Stimulated activated CD8-positive, alpha-beta memory T cell treated with anti-CD3 and anti-CD28 coated beads, Interleukin-4, amount 100 ng/mL, for 24 hours (primary cell): ENCODE measurements around the gene TLN1.

Experiments used
- DNase-seq: peaks from one replicate; pipeline ENCODE4 v3.0.0-alpha.2; 2020; ENCODE audit warnings: low read depth

Gene TLN1

DNA sequence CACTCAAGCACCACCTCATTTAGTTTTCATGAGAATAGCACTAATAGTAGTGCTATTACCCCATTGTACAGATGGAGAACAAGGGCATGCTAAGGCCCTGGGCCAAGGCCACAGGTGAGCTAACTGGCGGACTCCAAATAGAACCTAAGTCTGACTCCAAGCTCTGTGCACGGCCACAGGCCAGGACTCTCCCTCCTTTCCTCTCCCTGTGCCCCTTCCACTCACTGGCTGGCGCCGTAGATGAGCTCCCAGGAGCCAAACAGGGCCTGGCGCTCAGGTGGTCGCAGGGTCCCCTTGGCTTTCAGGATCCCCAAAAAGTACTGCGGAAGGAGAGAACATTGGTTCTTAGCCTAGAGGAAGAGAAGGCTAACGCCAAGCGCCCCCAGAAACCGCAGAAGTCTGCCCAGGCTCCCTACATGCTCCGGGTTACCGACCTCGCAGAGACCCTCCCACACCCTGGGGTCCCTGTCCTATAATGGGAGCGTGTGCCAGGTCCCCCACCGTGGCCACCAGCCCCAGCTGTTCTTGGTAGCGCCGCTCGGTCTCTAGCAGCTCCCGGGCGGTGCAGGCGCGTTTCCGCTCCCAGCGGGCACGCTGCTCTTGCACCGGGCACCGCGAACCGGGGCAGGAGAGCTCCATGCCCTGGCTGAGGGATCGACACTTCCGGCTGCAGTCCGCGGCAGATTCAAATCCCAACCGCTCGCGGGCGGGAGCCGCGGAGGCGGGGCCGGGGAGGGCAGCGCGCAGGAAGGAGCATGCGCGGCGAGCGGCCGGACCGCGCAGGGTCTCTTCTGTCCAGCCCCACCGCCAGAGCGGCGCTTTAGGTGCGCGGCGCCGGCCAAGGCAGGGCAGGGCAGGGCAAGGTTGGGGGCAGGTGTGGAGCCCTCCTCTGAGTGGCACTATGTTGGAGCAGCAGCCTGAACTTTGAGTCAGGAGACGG, 67.2 kb downstream of the TLN1 start, which contains the start of gene ARHGEF39:
TSS of gene ARHGEF39 (minus strand) at position 665 of the 940 bp plus-strand sequence. CDS start at position 639, 26 bp downstream.
- DNase-seq: peak; percentile 61

DNA sequence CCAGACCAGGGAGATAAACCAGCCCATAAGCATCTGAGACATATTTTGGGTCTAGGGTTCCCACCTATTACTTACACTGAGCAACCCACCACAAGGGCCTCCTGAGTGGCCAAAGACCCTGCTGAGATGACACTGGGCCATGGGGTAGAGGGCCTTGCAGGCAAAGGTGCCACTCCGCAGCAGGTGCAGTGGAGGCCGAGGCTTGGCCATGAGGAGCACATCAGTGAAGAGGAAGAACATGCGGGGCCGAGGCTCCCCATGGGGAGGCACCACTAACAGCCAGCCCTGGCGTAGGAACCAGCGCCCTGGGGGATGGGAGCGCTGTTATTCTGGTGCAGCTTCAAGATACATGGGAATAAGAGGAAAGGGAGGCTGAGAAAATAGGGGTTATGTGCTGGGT, 69.6 kb downstream of the TLN1 start:
- DNase-seq: no peak

GRCh38 chr9:35661756-35662350, 70.1 kb downstream of the TLN1 start:
- no peak for DNase-seq

GRCh38 chr9:35660966-35661415, 71.0 kb downstream of the TLN1 start:
- DNase-seq: no peak

DNA sequence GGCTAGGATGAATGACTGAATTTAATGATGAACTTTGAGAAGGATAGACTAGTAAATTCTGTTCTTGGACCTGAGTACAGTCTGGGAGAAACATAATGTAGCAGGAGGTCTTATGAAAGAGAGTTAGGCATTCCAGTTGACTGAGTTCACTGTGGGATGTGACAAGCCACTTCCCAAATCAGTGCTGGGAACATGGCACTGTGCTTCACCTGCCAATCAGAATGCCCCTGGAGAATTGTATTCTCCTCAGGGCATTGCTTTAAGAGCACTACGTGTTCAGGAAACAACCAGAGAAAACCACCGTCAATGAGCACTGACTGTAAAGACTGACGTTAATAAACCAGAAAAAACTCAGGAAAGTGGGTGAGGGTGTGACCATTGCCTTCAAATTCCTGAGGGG, 72.7 kb downstream of the TLN1 start:
- DNase-seq: no peak

DNA sequence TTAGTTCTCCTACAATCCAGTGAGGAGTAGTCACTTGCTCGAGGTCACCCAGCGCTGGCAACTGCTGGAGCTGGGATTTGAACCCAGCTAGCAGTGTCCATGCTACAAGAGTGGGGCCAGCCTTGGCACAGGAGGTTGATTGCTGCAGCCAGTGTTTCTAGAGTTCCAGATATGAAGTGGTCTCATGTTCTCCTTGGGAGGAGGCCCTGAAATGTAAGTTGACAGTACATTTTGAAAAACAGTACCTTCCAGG, 73.1 kb downstream of the TLN1 start:
- no peak for DNase-seq

GRCh38 chr9:35658137-35658967, 73.6 kb downstream of the TLN1 start, which contains the start of gene CCDC107:
TSS of gene CCDC107 (plus strand) at chr9:35658292. CDS start at chr9:35658380, 88 bp downstream.
- DNase-seq: peak; percentile 73

- DNase-seq: peak; percentile 92
These were observed 74.4 kb downstream of the TLN1 start, which contains the start of gene RMRP for GRCh38 chr9:35657546-35658136. TSS of gene RMRP (minus strand) at chr9:35658019.

DNA sequence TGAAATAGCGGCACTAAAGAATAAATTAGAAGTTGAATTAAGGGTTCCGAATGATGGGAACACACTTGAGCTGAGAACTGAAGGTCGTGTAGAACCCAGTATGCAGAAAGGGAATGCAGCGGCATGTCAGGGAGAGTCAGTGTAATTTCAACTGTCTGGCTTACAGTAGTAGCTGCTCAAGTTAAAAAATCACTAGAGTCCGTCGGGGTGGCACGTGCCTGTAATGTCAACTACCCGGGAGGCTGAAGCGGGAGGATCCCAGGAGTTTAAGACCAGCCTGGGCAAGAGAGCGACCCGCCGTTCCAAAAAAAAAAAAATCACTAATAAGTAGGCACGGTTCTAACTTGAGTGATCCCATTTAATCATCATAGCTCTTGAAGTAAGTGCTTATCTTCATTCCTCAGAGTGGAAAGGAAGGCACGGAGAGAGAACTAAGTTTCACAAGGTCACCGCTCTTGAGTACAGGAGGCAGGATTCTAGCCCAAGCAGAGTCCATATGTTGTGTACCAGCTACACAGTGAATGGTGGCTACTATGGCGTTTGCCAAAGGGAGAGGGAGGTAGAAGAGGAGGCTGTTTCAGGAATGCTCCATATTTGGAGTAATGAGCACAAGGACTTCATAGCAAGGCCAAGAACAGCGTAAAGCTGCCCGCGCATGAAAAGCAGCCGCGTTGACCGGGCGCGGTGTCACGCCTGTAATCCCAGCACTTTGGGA, 75.0 kb downstream of the TLN1 start:
- DNase-seq: no peak

DNA sequence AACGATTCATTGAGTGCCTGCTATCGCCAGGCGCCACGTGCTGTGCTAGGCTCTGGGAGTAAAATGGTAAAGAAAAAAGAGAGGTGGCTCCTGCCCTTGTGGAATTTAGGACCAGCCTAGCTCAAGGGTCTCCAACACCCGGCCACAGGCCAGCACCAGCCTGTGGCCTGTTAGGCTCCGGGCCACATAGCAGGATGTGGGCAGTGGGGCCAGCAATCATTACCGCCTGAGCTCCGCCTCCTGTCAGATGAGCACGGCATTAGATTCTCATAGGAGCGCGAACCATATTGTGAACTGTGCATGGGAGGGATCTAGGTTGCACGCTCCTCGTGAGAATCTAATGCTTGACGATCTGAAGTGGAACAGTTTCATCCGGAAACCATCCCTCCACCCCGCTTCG, 75.6 kb downstream of the TLN1 start:
- DNase-seq: no peak

GRCh38 chr9:35653611-35654010, 78.4 kb downstream of the TLN1 start:
- no peak for DNase-seq

DNA sequence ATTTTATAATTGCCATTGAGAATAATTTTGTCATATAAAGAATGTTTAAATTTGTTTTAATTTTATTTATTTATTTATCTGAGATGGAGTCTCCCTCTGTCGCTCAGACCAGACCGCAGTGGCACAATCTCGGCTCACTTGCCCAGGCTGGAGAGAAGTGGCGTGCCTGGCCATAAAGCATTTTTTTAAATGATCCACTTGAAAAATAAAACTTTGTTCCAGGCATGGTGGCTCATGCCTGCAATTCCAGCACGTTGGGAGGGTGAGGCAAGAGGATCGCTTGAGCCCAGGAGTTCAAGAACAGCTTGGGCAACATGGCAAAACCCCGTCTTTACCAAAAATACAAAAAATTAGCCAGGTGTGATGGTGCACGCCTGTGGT, 79.2 kb downstream of the TLN1 start:
- no peak for DNase-seq

DNA sequence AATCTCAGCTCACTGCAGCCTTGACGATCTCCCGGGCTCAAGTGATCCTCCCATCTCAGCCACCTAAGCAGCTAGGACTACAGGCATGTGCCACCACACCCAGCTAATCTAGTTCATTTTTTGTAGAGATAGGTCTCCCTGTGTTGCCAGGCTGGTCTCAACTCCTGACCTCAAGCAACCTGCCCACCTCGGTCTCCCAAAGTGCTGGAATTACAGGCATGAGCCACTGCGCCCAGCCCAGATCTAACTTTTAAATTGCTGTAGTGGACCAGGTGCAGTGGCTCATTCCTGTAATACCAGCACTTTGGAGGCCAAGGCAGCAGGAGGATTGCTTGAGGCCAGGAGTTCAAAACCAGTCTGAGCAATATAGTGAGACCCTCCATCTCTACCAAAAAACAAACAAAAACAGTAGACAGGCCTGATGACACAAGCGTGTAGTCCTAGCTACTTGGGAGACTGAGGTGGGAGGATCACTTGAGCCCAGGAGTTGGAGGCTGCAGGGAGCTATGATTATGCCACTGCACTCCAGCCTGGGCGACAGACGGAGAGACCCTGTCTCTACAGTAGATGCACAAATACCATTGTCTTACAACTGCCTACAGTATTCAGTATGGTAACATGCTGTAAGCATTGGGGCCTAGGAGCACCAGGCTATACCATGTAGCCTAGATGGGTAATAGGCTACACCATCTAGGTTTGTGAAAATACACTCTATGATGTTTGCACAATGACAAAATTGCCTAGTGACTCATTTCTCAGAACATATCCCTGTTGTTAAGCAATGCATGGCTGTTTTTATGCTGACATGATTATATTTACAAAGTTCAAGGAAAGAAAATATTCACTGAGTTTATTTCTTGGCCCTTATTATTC, 79.8 kb downstream of the TLN1 start:
- no peak for DNase-seq

GRCh38 chr9:35650341-35651158, 81.4 kb downstream of the TLN1 start, which contains the start of gene SIT1:
TSS of gene SIT1 (minus strand) at chr9:35650931. CDS start at chr9:35650853, 78 bp downstream.
- DNase-seq: no peak

DNA sequence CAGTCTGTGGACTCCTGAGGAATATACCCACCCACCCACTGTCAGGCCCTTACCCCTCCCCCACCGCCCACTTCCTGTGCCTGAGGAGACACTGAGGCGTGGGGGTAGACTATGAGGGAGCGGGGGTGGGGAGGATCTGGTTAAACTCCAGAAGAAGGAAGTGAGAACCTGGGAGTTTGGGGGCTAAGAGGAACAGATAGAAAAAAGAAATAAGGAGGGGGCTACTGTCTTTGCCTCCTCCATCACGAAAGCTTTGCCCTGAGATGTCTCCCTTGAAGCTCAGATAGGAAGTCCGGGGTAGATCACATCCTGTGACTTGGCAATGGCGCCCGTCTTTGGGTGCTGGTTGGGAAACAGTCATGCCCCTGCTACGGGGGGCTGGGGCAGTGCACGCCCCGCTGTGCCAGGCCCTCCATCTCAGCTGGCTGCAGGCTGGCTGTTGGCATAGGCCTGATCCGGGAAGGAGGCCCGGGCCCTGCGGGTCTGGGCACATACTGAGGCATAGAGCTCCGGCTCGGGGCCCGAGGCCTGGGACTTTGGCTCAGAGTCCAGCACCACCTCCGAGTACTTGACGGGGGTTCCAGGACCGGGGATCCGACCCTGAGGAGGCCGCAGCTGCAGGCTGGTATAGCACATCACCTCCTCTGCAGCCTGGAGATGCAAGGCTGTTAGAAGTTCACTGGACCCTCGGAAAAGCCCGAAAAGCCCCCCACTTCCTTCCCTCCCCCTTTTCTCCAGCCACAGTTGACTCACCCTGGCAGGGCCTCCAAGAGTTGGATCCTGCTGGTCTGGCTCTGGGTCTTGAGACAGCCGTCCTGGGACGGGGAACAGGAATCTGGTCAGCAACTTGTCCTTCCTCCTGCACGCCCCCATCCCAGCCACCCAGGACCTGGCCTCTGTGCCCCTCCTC, 82.3 kb downstream of the TLN1 start:
- no peak for DNase-seq
